AG10803 (cell line): ENCODE measurements around the gene FAM3A.
A peak's percentile ranks its signal among the peaks of the same experiment; 100 is the strongest.
"Not testable (repeated sequence)": the region's sequence is repeated elsewhere in the genome, so short reads cannot be mapped to it uniquely, and the experiment has no call there.

Source experiments
- DNase-seq: peaks from one replicate; pipeline ENCODE4 v3.0.0; 2010; ENCODE audit warnings: low read depth
- H3K4me3 ChIP-seq: 2 replicates; pipeline ENCODE4 v1.5.1; 2011; ENCODE audit warnings: mild to moderate bottlenecking, low read length, control low read depth
- CTCF ChIP-seq: conservative IDR thresholded peaks from 2 replicates; pipeline ENCODE4 v1.5.1; 2011; ENCODE audit warnings: mild to moderate bottlenecking, low read length, control low read depth, inconsistent platforms

FAM3A gene

GRCh38 chrX:154505734-154506133 lies 10.3 kb downstream of the FAM3A start:
- DNase-seq = peak; percentile 49
- no peak overlapping the region for H3K4me3 ChIP-seq
- no peak for TF ChIP-seq CTCF

- no peak overlapping the region for H3K4me3 ChIP-seq
- no peak for DNase-seq
- TF ChIP-seq CTCF = no peak
Observed at GRCh38 chrX:154502989-154503388, 13.0 kb downstream of the FAM3A start.

- no peak for DNase-seq
- no peak for TF ChIP-seq CTCF
- H3K4me3 ChIP-seq = no peak overlapping the region
Observed at GRCh38 chrX:154502098-154502497, 13.9 kb downstream of the FAM3A start.

GRCh38 chrX:154501423-154501822 lies 14.6 kb downstream of the FAM3A start:
- not testable (repeated sequence) for H3K4me3 ChIP-seq, DNase-seq

GRCh38 chrX:154496591-154497137 lies 19.4 kb downstream of the FAM3A start:
- not testable (repeated sequence) for DNase-seq

GRCh38 chrX:154495472-154495922 lies 20.5 kb downstream of the FAM3A start:
- no peak for TF ChIP-seq CTCF

More at GRCh38 chrX:154496591-154497137, 19.4 kb downstream of the FAM3A start:
- not testable (repeated sequence) for H3K4me3 ChIP-seq

GRCh38 chrX:154494715-154495114 lies 21.3 kb downstream of the FAM3A start:
- no peak for DNase-seq
- TF ChIP-seq CTCF = no peak
- no peak overlapping the region for H3K4me3 ChIP-seq

More at GRCh38 chrX:154495472-154495922, 20.5 kb downstream of the FAM3A start:
- DNase-seq = no peak
- no peak overlapping the region for H3K4me3 ChIP-seq

- H3K4me3 ChIP-seq = peak within 1 kb of the TSS; percentile 69
- DNase-seq = peak; percentile 89
Observed at GRCh38 chrX:154490414-154491083, 25.5 kb downstream of the FAM3A start, which contains the start of gene SLC10A3. Gene SLC10A3, minus strand, starts transcription at chrX:154490629. Its CDS starts 1,689 bp downstream, at chrX:154488940.

More at GRCh38 chrX:154490414-154491083, 25.5 kb downstream of the FAM3A start, which contains the start of gene SLC10A3:
- TF ChIP-seq CTCF = no peak
